ENCODE measurements around the gene SND1. TPM values are rescaled to one million over a fixed set of nuclear protein-coding genes. Genes with fewer than 3 reads are reported as not detected.

SND1 gene
- total and polyA plus RNA-seq, 4 donors = 59.4 to 214 (median 84.1) TPM

- no peaks in the 10 kb centered on the region for H3K27me3 ChIP-seq (ENCODE audit: control insufficient read depth in 4 of 4, insufficient read depth in 4 of 4, low read length in 3 of 4)
- no peak overlapping the region for H3K4me3 ChIP-seq (ENCODE audit: low read depth in 1 of 3, low read length in 3 of 3)
- H3K4me1 ChIP-seq (ENCODE audit: control insufficient read depth in 4 of 4, insufficient read depth in 4 of 4, low read length in 3 of 4) = peaks cover 0 to 2% (median 0%) of the 10 kb centered on the region in 4 donors
- H3K9ac ChIP-seq (ENCODE audit: low read depth in 1 of 2, low read length in 2 of 2) = no peak overlapping the region
- no peak for DNase-seq (ENCODE audit: low spot score)
- TF ChIP-seq FOXA1 (IDR thresholded peaks at IDR 0.05) (no peak), HNF4G (IDR thresholded peaks at IDR 0.05) (no peak), JUND (IDR thresholded peaks at IDR 0.05) (no peak), MAX (IDR thresholded peaks at IDR 0.05) (no peak), RAD21 (IDR thresholded peaks at IDR 0.05) (no peak), REST (IDR thresholded peaks at IDR 0.05) (no peak), SP1 (IDR thresholded peaks at IDR 0.05) (no peak), EGR1 (IDR thresholded peaks at IDR 0.05; ENCODE audit: low read depth in 2 of 2) (no peak), NR2F2 (IDR thresholded peaks at IDR 0.05) (no peak), GABPA (IDR thresholded peaks at IDR 0.05 in 1 of 2, conservative IDR thresholded peaks at IDR 0.05 in 1 of 2) (no peak), TAF1 (conservative IDR thresholded peaks at IDR 0.05) (no peak), YY1 (IDR thresholded peaks at IDR 0.05) (no peak), FOXA2 (IDR thresholded peaks at IDR 0.05) (no peak), HNF4A (conservative IDR thresholded peaks at IDR 0.05) (no peak)
- TF ChIP-seq, protein P1, sequence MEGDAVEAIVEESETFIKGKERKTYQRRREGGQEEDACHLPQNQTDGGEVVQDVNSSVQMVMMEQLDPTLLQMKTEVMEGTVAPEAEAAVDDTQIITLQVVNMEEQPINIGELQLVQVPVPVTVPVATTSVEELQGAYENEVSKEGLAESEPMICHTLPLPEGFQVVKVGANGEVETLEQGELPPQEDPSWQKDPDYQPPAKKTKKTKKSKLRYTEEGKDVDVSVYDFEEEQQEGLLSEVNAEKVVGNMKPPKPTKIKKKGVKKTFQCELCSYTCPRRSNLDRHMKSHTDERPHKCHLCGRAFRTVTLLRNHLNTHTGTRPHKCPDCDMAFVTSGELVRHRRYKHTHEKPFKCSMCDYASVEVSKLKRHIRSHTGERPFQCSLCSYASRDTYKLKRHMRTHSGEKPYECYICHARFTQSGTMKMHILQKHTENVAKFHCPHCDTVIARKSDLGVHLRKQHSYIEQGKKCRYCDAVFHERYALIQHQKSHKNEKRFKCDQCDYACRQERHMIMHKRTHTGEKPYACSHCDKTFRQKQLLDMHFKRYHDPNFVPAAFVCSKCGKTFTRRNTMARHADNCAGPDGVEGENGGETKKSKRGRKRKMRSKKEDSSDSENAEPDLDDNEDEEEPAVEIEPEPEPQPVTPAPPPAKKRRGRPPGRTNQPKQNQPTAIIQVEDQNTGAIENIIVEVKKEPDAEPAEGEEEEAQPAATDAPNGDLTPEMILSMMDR (IDR thresholded peaks at IDR 0.05; ENCODE audit: low read depth, low read length, missing input control) = no peak
- H3K36me3 ChIP-seq (ENCODE audit: control insufficient read depth in 4 of 4, insufficient read depth in 3 of 4, low read depth in 1 of 4, low read length in 3 of 4) = no peaks in the 10 kb centered on the region
- no peak overlapping the region for H3K27ac ChIP-seq (ENCODE audit: low read depth in 1 of 2, low read length in 2 of 2)
- WGBS = 95% methylated on average over 3 of the region's 3 CpGs
- no peaks in the 10 kb centered on the region for H3K9me3 ChIP-seq (ENCODE audit: control insufficient read depth in 4 of 4, low read length in 3 of 4)
These were observed 221.2 kb downstream of the SND1 start for GRCh38 chr7:127873151-127873550.

GRCh38 chr7:127873715-127874636, 222.0 kb downstream of the SND1 start:
- H3K27me3 ChIP-seq (ENCODE audit: control insufficient read depth in 4 of 4, insufficient read depth in 4 of 4, low read length in 3 of 4) = no peaks in the 10 kb centered on the region
- H3K4me3 ChIP-seq (ENCODE audit: low read depth in 1 of 3, low read length in 3 of 3) = no peak overlapping the region
- no peak for DNase-seq (ENCODE audit: low spot score)
- H3K4me1 ChIP-seq (ENCODE audit: control insufficient read depth in 4 of 4, insufficient read depth in 4 of 4, low read length in 3 of 4) = peaks cover 0 to 2% (median 0%) of the 10 kb centered on the region in 4 donors
- WGBS = 79% methylated on average over 3 of the region's 3 CpGs
- H3K9ac ChIP-seq (ENCODE audit: low read depth in 1 of 2, low read length in 2 of 2) = no peak overlapping the region
- no peak overlapping the region for H3K27ac ChIP-seq (ENCODE audit: low read depth in 1 of 2, low read length in 2 of 2)
- H3K36me3 ChIP-seq (ENCODE audit: control insufficient read depth in 4 of 4, insufficient read depth in 3 of 4, low read depth in 1 of 4, low read length in 3 of 4) = no peaks in the 10 kb centered on the region
- H3K9me3 ChIP-seq (ENCODE audit: control insufficient read depth in 4 of 4, low read length in 3 of 4) = no peaks in the 10 kb centered on the region
- TF ChIP-seq FOXA2 (IDR thresholded peaks at IDR 0.05) (no peak), TAF1 (conservative IDR thresholded peaks at IDR 0.05) (no peak), MAX (IDR thresholded peaks at IDR 0.05) (no peak), EGR1 (IDR thresholded peaks at IDR 0.05; ENCODE audit: low read depth in 2 of 2) (no peak), FOXA1 (IDR thresholded peaks at IDR 0.05) (no peak), SP1 (IDR thresholded peaks at IDR 0.05) (no peak), RAD21 (IDR thresholded peaks at IDR 0.05) (no peak), HNF4G (IDR thresholded peaks at IDR 0.05) (no peak), YY1 (IDR thresholded peaks at IDR 0.05) (no peak), GABPA (IDR thresholded peaks at IDR 0.05 in 1 of 2, conservative IDR thresholded peaks at IDR 0.05 in 1 of 2) (no peak), NR2F2 (IDR thresholded peaks at IDR 0.05) (no peak), REST (IDR thresholded peaks at IDR 0.05) (no peak), RXRA (IDR thresholded peaks at IDR 0.05) (no peak)
- TF ChIP-seq, protein P1 (IDR thresholded peaks at IDR 0.05; ENCODE audit: low read depth, low read length, missing input control) = no peak

Data from liver (tissue), 9 donors.